Suprapubic skin (tissue), 4 donors: ENCODE data around the gene MYEOV. TPM values are rescaled to one million over a fixed set of nuclear protein-coding genes. Genes with fewer than 3 reads are reported as not detected.

Source experiments
- DNase-seq, 2 donors: peaks; one replicate each; pipeline ENCODE4 v3.0.0-alpha.2; 2019; ENCODE audit warnings: low spot score in 2 of 2
- H3K27ac ChIP-seq: fragments of 200-600 bp; sonication (generic); one replicate; pipeline ENCODE4 v1.5.1; 2019
- H3K27me3 ChIP-seq: fragments of 200-600 bp; sonication (generic); one replicate; pipeline ENCODE4 v1.5.1; 2019
- H3K36me3 ChIP-seq: fragments of 200-600 bp; sonication (generic); one replicate; pipeline ENCODE4 v1.5.1; 2019
- H3K4me1 ChIP-seq: fragments of 200-600 bp; sonication (generic); one replicate; pipeline ENCODE4 v1.5.1; 2019
- H3K4me3 ChIP-seq: fragments of 200-600 bp; sonication (generic); one replicate; pipeline ENCODE4 v1.5.1; 2019; ENCODE audit warnings: mild to moderate bottlenecking
- H3K9me3 ChIP-seq: fragments of 200-600 bp; sonication (generic); one replicate; pipeline ENCODE4 v1.5.1; 2019
- CTCF ChIP-seq, 2 donors: fragments of 200-600 bp in 1 of 2; fragments of 450-650 bp in 1 of 2; sonication (generic) in 1 of 2; IDR thresholded peaks; one replicate each; pipeline ENCODE4 v1.5.1; 2016 to 2019; ENCODE audit warnings: antibody characterized with exemption in 2 of 2, mild to moderate bottlenecking in 1 of 2, moderate library complexity in 1 of 2
- EP300 ChIP-seq: sonication (generic); formaldehyde crosslinking; IDR thresholded peaks from one replicate; pipeline ENCODE4 v1.6.1; 2017; ENCODE audit warnings: antibody characterized with exemption
- POLR2A ChIP-seq, 2 donors: fragments of 450-650 bp; IDR thresholded peaks; one replicate each; pipeline ENCODE4 v1.6.1; 2017; ENCODE audit warnings: antibody characterized with exemption in 2 of 2, mild to moderate bottlenecking in 2 of 2, moderate library complexity in 2 of 2
- POLR2AphosphoS5 ChIP-seq, 3 donors: sonication (generic); formaldehyde crosslinking; IDR thresholded peaks; one replicate each; pipeline ENCODE4 v1.6.1; 2017; ENCODE audit warnings: antibody characterized with exemption in 3 of 3
- WGBS: methylation state at CpG from one replicate; pipeline ENCODE4 v1.1.5; 2018; 5-methylcytosine and 5-hydroxymethylcytosine counted together
- total RNA-seq, 4 donors: library from RNA; depleted of rRNA; stranded (reverse); fragments of >200 nt; gene quantifications; one replicate each; pipeline ENCODE4 v1.1.0, GENCODE V29; 2016

Gene MYEOV
- total RNA-seq, 4 donors from 2014 or later: 9.9 to 25.6 (median 15.8) TPM

DNA sequence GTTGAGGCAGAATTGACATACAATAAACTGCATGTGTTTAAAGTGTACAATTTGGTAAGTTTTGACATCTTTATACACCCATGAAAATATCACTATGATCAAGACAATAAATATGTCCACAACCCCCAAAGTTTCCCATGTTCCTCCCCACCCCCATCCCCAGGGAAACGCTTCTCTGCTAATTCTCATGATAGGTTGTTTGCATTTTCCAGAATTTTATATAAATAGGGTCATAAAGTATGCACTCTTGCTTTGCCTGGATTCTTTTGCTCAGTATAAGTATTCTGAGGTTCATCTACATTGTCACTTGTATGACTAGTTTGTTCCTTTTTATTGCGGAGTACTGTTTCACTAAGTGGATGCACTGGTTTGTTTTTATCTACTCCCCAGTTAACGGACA lies 35.6 kb downstream of the MYEOV start:
- no peak for DNase-seq
- Histone ChIP-seq H3K36me3 (no peaks in the 10 kb centered on the region), H3K27me3 (no peaks in the 10 kb centered on the region), H3K9me3 (no peaks in the 10 kb centered on the region), H3K4me1 (no peaks in the 10 kb centered on the region), H3K27ac (no peak overlapping the region), H3K4me3 (no peak overlapping the region)
- TF ChIP-seq CTCF (IDR thresholded peaks at IDR 0.05): no peak
- no peak for TF ChIP-seq POLR2AphosphoS5 (IDR thresholded peaks at IDR 0.05)
- no peak for TF ChIP-seq EP300
- no peak for TF ChIP-seq POLR2A (IDR thresholded peaks at IDR 0.05)
- WGBS: 91% methylated on average over 3 of the region's 3 CpGs

DNA sequence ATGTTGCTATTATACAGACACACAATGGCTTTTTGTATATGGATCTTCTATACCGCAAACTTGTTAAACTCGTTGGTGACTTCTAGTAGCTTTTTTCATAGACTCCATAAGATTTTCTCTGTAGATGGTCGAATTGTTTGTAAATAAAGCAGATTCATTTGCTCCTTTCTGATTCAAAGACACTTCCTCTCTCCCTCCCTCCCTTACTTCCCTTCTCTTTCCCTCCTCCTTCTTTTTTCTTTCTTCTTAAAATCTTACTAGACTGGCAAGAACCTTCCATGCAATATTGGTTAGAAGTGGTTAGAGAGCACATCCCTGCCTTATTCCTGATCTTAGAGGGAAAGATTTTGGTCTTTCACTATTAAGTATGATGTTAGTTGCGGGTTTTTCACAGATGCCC lies 36.4 kb downstream of the MYEOV start:
- no peaks in the 10 kb centered on the region for H3K27me3 ChIP-seq
- H3K27ac ChIP-seq: no peak overlapping the region
- no peak for TF ChIP-seq POLR2AphosphoS5 (IDR thresholded peaks at IDR 0.05)
- no peak for TF ChIP-seq POLR2A (IDR thresholded peaks at IDR 0.05)
- no peak for TF ChIP-seq CTCF (IDR thresholded peaks at IDR 0.05)
- TF ChIP-seq EP300: no peak
- no peaks in the 10 kb centered on the region for H3K36me3 ChIP-seq
- no peaks in the 10 kb centered on the region for H3K4me1 ChIP-seq
- WGBS: 71% methylated on average over 4 of the region's 4 CpGs
- no peak overlapping the region for H3K4me3 ChIP-seq
- H3K9me3 ChIP-seq: no peaks in the 10 kb centered on the region
- DNase-seq: no peak

DNA sequence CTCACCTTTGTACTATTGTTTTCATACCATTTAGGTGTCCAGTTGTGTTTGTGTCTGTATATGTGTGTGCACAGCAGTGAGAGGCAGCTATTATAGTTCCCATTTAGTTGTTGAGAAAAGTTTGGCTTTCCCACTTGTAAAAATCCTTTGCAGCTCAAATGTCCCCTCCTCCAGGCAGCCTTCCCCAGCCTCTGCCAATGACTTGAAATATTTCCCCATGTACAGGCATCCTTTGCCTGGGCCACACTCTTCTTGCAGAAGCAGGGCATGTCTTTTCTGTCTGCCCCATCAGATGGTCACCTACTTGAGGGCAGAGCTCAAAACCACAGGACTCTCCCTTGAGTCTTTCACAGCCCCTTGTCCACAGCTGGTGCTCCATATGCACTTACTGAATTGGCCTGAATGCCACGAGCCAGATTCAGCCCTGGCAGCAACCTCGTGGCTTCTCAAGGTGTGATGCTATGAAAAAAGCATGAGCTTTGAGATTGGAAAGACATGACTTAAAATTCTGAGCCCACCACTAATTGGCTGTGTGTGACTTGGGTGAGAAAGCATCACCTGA lies 39.3 kb downstream of the MYEOV start:
- no peak overlapping the region for H3K4me3 ChIP-seq
- 88% methylated on average over 2 of the region's 2 CpGs for WGBS
- H3K4me1 ChIP-seq: peaks cover 8% of the 10 kb centered on the region
- no peaks in the 10 kb centered on the region for H3K36me3 ChIP-seq
- H3K27ac ChIP-seq: no peak overlapping the region
- no peaks in the 10 kb centered on the region for H3K27me3 ChIP-seq
- no peaks in the 10 kb centered on the region for H3K9me3 ChIP-seq
- TF ChIP-seq POLR2A (IDR thresholded peaks at IDR 0.05) (no peak), POLR2AphosphoS5 (IDR thresholded peaks at IDR 0.05) (no peak), EP300 (no peak), CTCF (IDR thresholded peaks at IDR 0.05) (no peak)
- peak; percentile 16 to 28 for DNase-seq

GRCh38 chr11:69333879-69334278 lies 39.9 kb downstream of the MYEOV start:
- H3K9me3 ChIP-seq: no peaks in the 10 kb centered on the region
- H3K36me3 ChIP-seq: no peaks in the 10 kb centered on the region
- no peaks in the 10 kb centered on the region for H3K27me3 ChIP-seq
- no peak overlapping the region for H3K27ac ChIP-seq
- TF ChIP-seq POLR2AphosphoS5 (IDR thresholded peaks at IDR 0.05) (no peak), POLR2A (IDR thresholded peaks at IDR 0.05) (no peak), CTCF (IDR thresholded peaks at IDR 0.05) (no peak), EP300 (no peak)
- 68% methylated on average over 2 of the region's 2 CpGs for WGBS
- H3K4me1 ChIP-seq: peaks cover 8% of the 10 kb centered on the region
- no peak overlapping the region for H3K4me3 ChIP-seq
- DNase-seq: peak; percentile 14 to 24

DNA sequence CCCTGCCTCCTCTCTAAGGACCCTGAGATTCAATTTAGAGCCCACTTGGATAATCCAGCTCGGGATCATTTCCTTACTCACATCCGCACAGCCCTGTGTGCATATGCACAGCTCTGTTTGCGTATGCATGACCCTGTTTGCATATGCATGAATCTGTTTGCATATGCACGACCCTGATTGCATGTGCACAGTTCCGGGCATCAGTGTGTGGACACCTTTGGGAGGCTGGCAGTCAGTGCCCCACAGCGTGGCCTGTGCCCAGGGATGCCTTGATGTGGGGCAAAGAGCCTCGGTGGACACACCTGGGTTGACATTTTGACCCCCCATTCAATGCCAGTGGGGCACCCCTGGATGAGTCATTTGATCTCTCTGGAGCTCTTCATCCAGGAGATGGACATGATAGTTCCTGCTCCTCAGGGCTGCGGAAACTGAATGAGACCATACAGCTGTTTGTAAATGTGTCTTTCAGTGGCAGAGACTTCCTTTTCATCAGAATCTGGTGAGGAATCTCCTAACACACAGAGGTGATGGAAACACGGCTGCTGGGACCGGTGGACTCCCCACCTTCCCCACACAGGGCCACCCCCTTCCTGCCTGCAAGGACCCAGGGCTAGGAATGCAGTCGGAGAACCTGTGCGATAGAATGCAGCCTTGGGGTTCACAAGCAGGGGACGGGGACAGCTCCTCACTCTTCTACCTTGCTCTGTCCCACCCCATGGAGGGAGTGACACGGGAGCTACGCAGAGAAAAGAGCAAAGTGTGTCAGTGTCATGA lies 41.2 kb downstream of the MYEOV start:
- WGBS: 89% methylated on average over 12 of the region's 15 CpGs

More for the DNA sequence above, 41.2 kb downstream of the MYEOV start:
- H3K9me3 ChIP-seq: no peaks in the 10 kb centered on the region
- DNase-seq: peak in 1 of 2 donors; percentile 48
- H3K36me3 ChIP-seq: no peaks in the 10 kb centered on the region
- no peak overlapping the region for H3K4me3 ChIP-seq
- TF ChIP-seq POLR2A (IDR thresholded peaks at IDR 0.05) (no peak), EP300 (no peak), POLR2AphosphoS5 (IDR thresholded peaks at IDR 0.05) (no peak), CTCF (IDR thresholded peaks at IDR 0.05) (no peak)
- no peak overlapping the region for H3K27ac ChIP-seq
- H3K27me3 ChIP-seq: no peaks in the 10 kb centered on the region
- H3K4me1 ChIP-seq: peaks cover 8% of the 10 kb centered on the region
